Spleen (tissue), 7 donors: ENCODE results near the gene C1orf226.

Experiments used
- CTCF ChIP-seq, 11 experiments: fragments of 200-600 bp in 7 of 11; fragments of 450-650 bp in 4 of 11; sonication (generic) in 4 of 11; IDR thresholded peaks in 8 of 11; conservative IDR thresholded peaks in 3 of 11; 1 replicate in 7 of 11; 2 replicates in 4 of 11; pipeline versions ENCODE4 v1.4.0 to v1.8.0; 2016 to 2021; ENCODE audit warnings: antibody characterized with exemption in 11 of 11, inconsistent platforms in 4 of 11, mild to moderate bottlenecking in 1 of 11
- POLR2A ChIP-seq, 3 donors: fragments of 450-650 bp; IDR thresholded peaks; one replicate each; pipeline ENCODE4 v1.5.1; 2017; ENCODE audit warnings: antibody characterized with exemption in 3 of 3, mild to moderate bottlenecking in 1 of 3
- POLR2AphosphoS5 ChIP-seq, 3 donors: sonication (generic); formaldehyde crosslinking; IDR thresholded peaks; one replicate each; pipeline ENCODE4 v1.5.1; 2017; ENCODE audit warnings: antibody characterized with exemption in 3 of 3
- donor health status: DM: no; HTN: no; CAD: no; lungs with moderate emphysema.
- donor health status: DM: no; HTN: no; CAD: no.
- donor health status: DM: no; HTN: no; CAD: no.

- TF ChIP-seq POLR2A (IDR thresholded peaks at IDR 0.05) = no peak
- no peak for TF ChIP-seq CTCF (IDR thresholded peaks at IDR 0.05 in 8 of 11, conservative IDR thresholded peaks at IDR 0.05 in 3 of 11)
- no peak for TF ChIP-seq POLR2AphosphoS5 (IDR thresholded peaks at IDR 0.05)
Observed at GRCh38 chr1:162333991-162334390, 47.5 kb upstream of the C1orf226 start.
